ENCODE measurements around the gene IPPK. TPM values are rescaled to one million over a fixed set of nuclear protein-coding genes. Genes with fewer than 3 reads are reported as not detected.

IPPK gene
- polyA plus RNA-seq, 1 experiment: 16.2 TPM

GRCh38 chr9:92665836-92666235 is 4.1 kb downstream of the IPPK start:
- no peaks in the 10 kb centered on the region for H3K27me3 ChIP-seq (ENCODE audit: control insufficient read depth, insufficient read depth, low read length)
- ChIA-PET CTCF (interaction anchor here (0.7 kb wide), 1 partner anchor 8 kb away, joined by 3 read pairs; no protein-coding TSS in a partner anchor), POLR2A (no interaction called here)
- H3K4me3 ChIP-seq (ENCODE audit: low read depth, low read length): no peak overlapping the region
- H3K36me3 ChIP-seq (ENCODE audit: control insufficient read depth, insufficient read depth, low read length): peaks cover 2% of the 10 kb centered on the region
- no peak for TF ChIP-seq CTCF (IDR thresholded peaks at IDR 0.05; ENCODE audit: insufficient read depth, low read depth, low read length)
- no peak for DNase-seq (ENCODE audit: low read depth)

- peaks cover 3% of the 10 kb centered on the region for H3K36me3 ChIP-seq (ENCODE audit: control insufficient read depth, insufficient read depth, low read length)
- ChIA-PET CTCF (interaction anchor here (1.0 kb wide), 1 partner anchor 51 kb away, joined by 3 read pairs; no protein-coding TSS in a partner anchor), POLR2A (no interaction called here)
- TF ChIP-seq CTCF (IDR thresholded peaks at IDR 0.05; ENCODE audit: insufficient read depth, low read depth, low read length): no peak
- no peak for DNase-seq (ENCODE audit: low read depth)
- no peaks in the 10 kb centered on the region for H3K27me3 ChIP-seq (ENCODE audit: control insufficient read depth, insufficient read depth, low read length)
- H3K4me3 ChIP-seq (ENCODE audit: low read depth, low read length): no peak overlapping the region
Observed at GRCh38 chr9:92664394-92665152, 5.4 kb downstream of the IPPK start.

GRCh38 chr9:92663951-92664350 is 6.0 kb downstream of the IPPK start:
- Histone ChIP-seq H3K36me3 (ENCODE audit: control insufficient read depth, insufficient read depth, low read length) (peaks cover 3% of the 10 kb centered on the region), H3K27me3 (ENCODE audit: control insufficient read depth, insufficient read depth, low read length) (no peaks in the 10 kb centered on the region), H3K4me3 (ENCODE audit: low read depth, low read length) (no peak overlapping the region)
- DNase-seq (ENCODE audit: low read depth): no peak
- TF ChIP-seq CTCF (IDR thresholded peaks at IDR 0.05; ENCODE audit: insufficient read depth, low read depth, low read length): no peak
- ChIA-PET CTCF (interaction anchor here (1.0 kb wide), 1 partner anchor 29 kb away, joined by 3 read pairs; no protein-coding TSS in a partner anchor), POLR2A (no interaction called here)

- no peaks in the 10 kb centered on the region for H3K27me3 ChIP-seq (ENCODE audit: control insufficient read depth, insufficient read depth, low read length)
- H3K4me3 ChIP-seq (ENCODE audit: low read depth, low read length): no peak overlapping the region
- ChIA-PET POLR2A (no interaction called here), CTCF (interaction anchor here (1.0 kb wide), 1 partner anchor 28 kb away, joined by 3 read pairs; no protein-coding TSS in a partner anchor)
- H3K36me3 ChIP-seq (ENCODE audit: control insufficient read depth, insufficient read depth, low read length): peaks cover 4% of the 10 kb centered on the region
- TF ChIP-seq CTCF (IDR thresholded peaks at IDR 0.05; ENCODE audit: insufficient read depth, low read depth, low read length): no peak
- DNase-seq (ENCODE audit: low read depth): no peak
Observed at GRCh38 chr9:92663126-92663525, 6.8 kb downstream of the IPPK start.

GRCh38 chr9:92661743-92662142 is 8.2 kb downstream of the IPPK start:
- Histone ChIP-seq H3K27me3 (ENCODE audit: control insufficient read depth, insufficient read depth, low read length) (no peaks in the 10 kb centered on the region), H3K4me3 (ENCODE audit: low read depth, low read length) (no peak overlapping the region), H3K36me3 (ENCODE audit: control insufficient read depth, insufficient read depth, low read length) (peaks cover 8% of the 10 kb centered on the region)
- DNase-seq (ENCODE audit: low read depth): no peak
- POLR2A ChIA-PET: no interaction called here
- TF ChIP-seq CTCF (IDR thresholded peaks at IDR 0.05; ENCODE audit: insufficient read depth, low read depth, low read length): no peak
- CTCF ChIA-PET: interaction anchor here (0.7 kb wide), 1 partner anchor 8 kb away, joined by 3 read pairs; the partner anchor contains the start of gene IPPK

All from BJ (cell line).